ENCODE measurements around the gene RAB24.
"Not testable (repeated sequence)": the region's sequence is repeated elsewhere in the genome, so short reads cannot be mapped to it uniquely, and the experiment has no call there.

Gene RAB24

GRCh38 chr5:177311392-177311722 is 7.8 kb upstream of the RAB24 start:
- no peak for DNase-seq (ENCODE audit: low spot score)

GRCh38 chr5:177310757-177311391 is 7.4 kb upstream of the RAB24 start:
- DNase-seq (ENCODE audit: low spot score): peak; percentile 47

DNA sequence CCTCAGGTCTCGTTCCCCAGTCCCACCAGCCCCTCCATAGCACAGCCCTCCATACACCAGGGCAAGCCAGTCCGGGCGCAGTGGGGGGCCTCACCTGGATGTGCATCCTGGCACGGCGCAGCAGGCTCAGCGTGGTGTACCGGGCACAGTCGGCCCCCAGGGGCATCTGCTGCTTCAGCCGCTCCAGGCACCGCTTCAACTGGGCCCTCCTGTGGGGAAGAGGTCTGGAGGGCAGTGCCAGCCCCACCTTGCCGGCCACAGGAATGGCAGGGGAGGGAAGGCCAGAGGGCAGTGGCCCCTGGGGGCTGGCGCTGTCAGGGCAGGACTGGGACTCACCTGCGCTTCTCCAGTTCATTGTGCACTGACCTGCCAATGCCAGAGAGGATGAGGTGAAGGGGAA is 6.8 kb upstream of the RAB24 start:
- no peak for DNase-seq (ENCODE audit: low spot score)

GRCh38 chr5:177309351-177310191 is 6.1 kb upstream of the RAB24 start:
- DNase-seq (ENCODE audit: low spot score): peak; percentile 80

GRCh38 chr5:177308740-177309139 is 5.2 kb upstream of the RAB24 start:
- no peak for DNase-seq (ENCODE audit: low spot score)

DNA sequence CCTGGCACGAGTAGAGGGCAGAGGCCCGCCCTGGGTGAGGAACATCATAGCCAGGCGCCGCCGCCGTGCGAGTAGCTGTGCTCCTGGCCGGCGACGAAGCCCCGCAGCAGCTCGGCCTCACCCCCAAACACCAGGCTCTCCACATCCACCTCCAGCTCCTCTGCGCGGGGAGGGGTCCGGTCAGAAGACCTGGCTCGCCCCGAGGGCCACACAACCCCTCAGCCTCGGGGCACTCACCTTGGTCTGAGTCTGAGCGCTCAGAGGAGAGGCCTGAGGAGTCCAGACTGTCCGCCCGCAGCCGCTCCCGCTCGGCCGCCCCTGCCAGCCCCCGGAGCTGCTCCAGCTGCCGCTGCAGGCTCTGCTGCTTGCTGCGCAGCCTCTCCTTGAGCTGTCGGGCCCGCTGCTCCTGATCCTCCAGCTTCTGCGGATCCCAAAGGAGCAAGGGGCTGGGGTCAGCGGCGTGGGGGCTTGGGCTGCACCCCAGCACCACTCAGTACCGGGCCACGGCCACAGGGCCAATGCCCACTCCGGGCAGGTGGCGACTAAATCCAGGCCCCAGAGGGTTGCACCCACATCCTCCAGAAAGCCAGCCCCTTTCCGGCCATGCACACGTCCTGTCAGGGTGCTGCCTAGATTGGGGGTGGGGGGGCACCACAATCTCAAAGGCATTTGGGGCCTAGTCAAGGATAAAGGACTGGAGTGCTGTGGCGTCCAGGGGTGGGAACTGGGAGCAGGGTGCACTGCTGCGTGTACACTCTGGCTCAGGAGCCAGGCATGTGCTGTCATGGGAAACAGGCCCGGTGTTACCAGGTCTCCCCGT is 4.2 kb upstream of the RAB24 start:
- no peak for DNase-seq (ENCODE audit: low spot score)

- no peak for DNase-seq (ENCODE audit: low spot score)
These were observed 3.4 kb upstream of the RAB24 start for GRCh38 chr5:177306674-177307543.

DNA sequence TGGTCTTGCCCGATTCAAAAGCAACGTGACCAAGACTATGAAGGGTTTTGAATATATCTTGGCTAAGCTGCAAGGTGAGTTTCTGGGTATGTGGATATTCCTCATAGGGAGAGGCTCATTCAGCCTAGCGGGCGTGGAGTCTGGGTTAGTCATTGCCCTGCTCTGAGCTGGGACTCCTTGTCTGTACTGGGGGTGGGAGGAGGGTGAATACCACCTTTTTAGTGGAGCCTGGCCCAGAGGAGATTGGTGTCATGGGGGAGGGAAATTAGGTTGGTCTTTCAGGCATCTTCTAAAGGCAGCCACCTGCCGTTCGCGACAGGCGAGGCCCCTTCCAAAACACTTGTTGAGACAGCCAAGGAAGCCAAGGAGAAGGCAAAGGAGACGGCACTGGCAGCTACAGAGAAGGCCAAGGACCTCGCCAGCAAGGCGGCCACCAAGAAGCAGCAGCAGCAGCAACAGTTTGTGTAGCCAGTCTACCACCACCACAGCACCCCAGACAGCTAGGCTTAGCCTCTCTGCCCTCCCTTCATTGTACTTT is 2.7 kb upstream of the RAB24 start:
- DNase-seq (ENCODE audit: low spot score): not testable (repeated sequence)

DNA sequence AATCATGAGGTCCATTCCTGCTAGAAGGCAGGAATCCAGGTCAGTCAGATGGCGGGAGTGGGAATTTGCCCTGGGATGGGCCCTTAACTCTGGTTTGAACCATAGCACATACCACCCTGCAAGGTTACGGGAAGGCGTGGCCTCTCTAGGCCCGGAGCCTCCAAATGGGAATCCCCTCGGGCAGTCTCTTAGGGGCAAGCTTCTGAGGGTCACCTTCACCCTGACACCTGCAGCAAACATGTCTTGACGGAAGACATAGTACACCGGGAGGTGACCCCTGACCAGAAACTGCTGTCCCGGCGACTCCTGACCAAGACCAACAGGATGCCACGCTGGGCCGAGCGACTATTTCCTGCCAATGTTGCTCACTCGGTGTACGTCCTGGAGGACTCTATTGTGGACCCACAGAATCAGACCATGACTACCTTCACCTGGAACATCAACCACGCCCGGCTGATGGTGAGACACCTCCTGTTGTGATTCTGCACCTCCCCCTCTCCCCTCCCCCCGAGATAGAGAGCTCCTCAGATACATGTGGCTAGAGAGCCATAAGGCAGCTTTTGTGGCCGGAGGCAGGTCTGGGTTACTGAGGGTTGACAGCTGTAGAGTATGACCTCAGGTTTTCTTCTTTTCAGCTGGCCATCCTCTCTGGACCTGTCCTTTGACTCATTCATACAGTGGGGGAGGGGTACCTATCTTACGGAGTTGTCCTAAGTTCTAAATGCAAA is 1.0 kb upstream of the RAB24 start:
- no peak for DNase-seq (ENCODE audit: low spot score)

- no peak for DNase-seq (ENCODE audit: low spot score)
These were observed 439 bp upstream of the RAB24 start for GRCh38 chr5:177303925-177304391.

DNA sequence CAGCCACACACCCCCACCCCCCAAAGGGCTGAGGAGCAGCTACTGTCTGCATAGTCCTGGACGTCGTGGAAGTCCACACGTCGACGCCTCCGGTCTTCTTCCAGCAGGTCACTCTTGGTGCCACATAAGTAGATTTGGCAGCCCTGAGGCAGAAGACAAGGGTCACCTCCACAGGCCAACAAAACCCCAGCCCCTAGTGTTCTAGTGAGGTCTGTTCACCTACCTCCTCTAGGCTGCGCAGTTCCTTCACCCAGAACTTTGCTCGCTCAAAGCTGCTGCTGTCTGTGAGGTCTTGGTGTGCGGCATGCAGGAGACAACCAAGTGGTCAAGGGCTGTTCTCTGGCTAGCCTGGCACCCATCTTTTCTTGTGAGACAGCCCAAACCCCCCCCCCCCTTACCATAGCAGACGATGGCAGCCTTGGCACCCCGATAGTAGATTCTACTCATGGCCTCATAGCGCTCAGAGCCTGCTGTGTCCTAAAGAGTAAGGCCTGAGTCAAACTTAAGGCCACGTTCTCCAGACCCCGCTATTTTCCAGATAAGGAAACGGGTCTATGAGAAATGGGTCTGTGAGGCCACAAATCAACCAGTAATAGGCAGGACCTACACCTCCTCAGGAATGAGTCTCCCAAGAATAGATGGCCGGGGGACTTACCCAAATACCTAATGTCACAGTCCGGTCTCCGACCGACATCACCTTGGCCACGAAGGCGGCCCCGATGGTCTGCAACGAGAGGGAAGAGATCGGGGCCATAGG is 987 bp downstream of the RAB24 start:
- no peak for DNase-seq (ENCODE audit: low spot score)

DNA sequence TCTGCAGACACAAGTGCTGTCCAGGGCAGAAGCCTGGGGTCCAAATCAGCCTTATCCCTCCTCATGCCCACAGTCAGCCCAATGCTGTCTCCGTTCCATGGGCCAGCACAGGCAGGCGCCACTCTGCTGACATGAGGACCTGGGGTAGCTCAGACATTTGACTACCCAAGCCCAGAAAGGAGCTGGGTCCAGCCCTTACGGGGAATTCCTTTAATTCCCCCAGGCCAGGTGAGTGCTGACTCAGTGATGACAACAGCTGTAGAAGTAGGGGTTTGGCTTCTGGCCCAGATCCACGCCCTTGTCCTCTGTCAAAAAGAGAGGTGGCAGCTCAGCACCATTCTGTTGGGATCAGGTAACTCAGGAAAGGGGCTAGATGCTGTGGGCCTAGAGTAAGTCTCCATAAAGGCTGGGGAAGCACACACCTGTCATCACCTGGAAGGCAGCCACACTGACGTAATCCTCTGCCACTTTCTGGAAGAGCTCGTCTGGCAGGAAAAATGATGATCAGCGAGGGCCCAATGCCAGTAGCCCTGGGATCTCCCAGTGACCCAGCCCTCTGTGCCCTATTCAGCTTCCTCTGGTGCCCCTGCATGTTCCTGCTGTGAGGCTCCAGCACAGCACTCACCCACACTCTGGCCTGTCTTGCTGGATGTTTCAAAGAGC is 1.9 kb downstream of the RAB24 start:
- no peak for DNase-seq (ENCODE audit: low spot score)

- no peak for DNase-seq (ENCODE audit: low spot score)
These were observed 2.6 kb downstream of the RAB24 start for GRCh38 chr5:177300951-177301350.

GRCh38 chr5:177300236-177300880 is 3.2 kb downstream of the RAB24 start:
- DNase-seq (ENCODE audit: low spot score): peak; percentile 67

DNA sequence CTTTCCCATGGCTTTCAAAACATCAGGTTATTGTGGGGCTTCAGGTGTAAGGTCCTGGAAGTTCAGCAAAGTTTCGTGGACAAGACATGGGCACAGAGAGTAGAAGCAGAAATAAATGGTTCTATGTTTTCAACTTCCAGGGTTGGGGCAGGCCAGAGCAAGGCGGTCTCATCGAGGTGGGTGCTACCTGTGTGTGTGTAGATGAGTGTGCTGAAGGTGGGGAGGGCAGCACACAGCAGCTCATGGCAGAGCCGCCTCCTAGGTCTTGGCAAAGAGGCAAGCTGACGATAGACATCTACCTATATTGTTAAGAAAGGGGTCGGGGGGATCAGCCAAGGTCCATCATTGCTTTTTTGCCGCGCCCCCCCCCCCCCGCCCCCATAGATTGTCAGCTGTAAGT is 3.8 kb downstream of the RAB24 start:
- no peak for DNase-seq (ENCODE audit: low spot score)

GRCh38 chr5:177297922-177298321 is 5.6 kb downstream of the RAB24 start:
- no peak for DNase-seq (ENCODE audit: low spot score)

- no peak for DNase-seq (ENCODE audit: low spot score)
These were observed 6.9 kb downstream of the RAB24 start for GRCh38 chr5:177296581-177296980.

GRCh38 chr5:177295924-177296323 is 7.6 kb downstream of the RAB24 start:
- no peak for DNase-seq (ENCODE audit: low spot score)

GRCh38 chr5:177294632-177295031 is 8.9 kb downstream of the RAB24 start:
- DNase-seq (ENCODE audit: low spot score): no peak

Measured in activated CD4-positive, alpha-beta T cell treated with anti-CD3 and anti-CD28 coated beads, Interleukin-2, Interleukin-4, amounts not matched to agents 100 ng/mL and 50 ng/mL, durations not matched to agents 16 hours and 8 hours (primary cell).